Fibroblast of lung (primary cell): Measurements from ENCODE around the gene SNIP1. TPM values are rescaled to one million over a fixed set of nuclear protein-coding genes. Genes with fewer than 3 reads are reported as not detected.
A peak's percentile ranks its signal among the peaks of the same experiment; 100 is the strongest.
"Not testable (repeated sequence)": the region's sequence is repeated elsewhere in the genome, so short reads cannot be mapped to it uniquely, and the experiment has no call there.

Source experiments
- DNase-seq, 2 donors: peaks; one replicate each; pipeline versions ENCODE4 v3.0.0 to v3.0.0-alpha.2; 2010; ENCODE audit warnings: low read depth in 2 of 2
- H2AFZ ChIP-seq: 2 replicates; pipeline ENCODE4 v1.5.1; 2012; ENCODE audit warnings: low read length, control low read depth, inconsistent platforms
- H3K27ac ChIP-seq: 2 replicates; pipeline ENCODE4 v1.5.1; 2011; ENCODE audit warnings: low read length, control low read depth; ENCODE audit not compliant: insufficient read depth
- H3K27me3 ChIP-seq: 2 replicates; pipeline ENCODE4 v1.5.1; 2011; ENCODE audit warnings: mild to moderate bottlenecking, low read length; ENCODE audit not compliant: control insufficient read depth, insufficient read depth
- H3K36me3 ChIP-seq: 2 replicates; pipeline ENCODE4 v1.5.1; 2011; ENCODE audit warnings: low read length; ENCODE audit not compliant: control insufficient read depth, insufficient read depth
- H3K4me1 ChIP-seq: 2 replicates; pipeline ENCODE4 v1.5.1; 2011; ENCODE audit warnings: low read length; ENCODE audit not compliant: control insufficient read depth, insufficient read depth; ENCODE audit errors: extremely low read depth
- H3K4me2 ChIP-seq: 2 replicates; pipeline ENCODE4 v1.5.1; 2011; ENCODE audit warnings: low read length, control low read depth; ENCODE audit not compliant: insufficient read depth; ENCODE audit errors: extremely low read depth
- H3K4me3 ChIP-seq, 4 experiments: fragments of 200-600 bp in 1 of 4; sonication (generic) in 1 of 4; replicated peaks in 1 of 4; 2 replicates each; pipeline ENCODE4 v1.5.1; 2011 to 2016; ENCODE audit warnings: low read length in 4 of 4, low read depth in 3 of 4, mild to moderate bottlenecking in 3 of 4, control low read depth in 2 of 4, inconsistent platforms in 1 of 4, mixed read lengths in 1 of 4; ENCODE audit not compliant: insufficient read depth in 1 of 4; ENCODE audit errors: control extremely low read depth in 1 of 4
- H3K79me2 ChIP-seq: 2 replicates; pipeline ENCODE4 v1.5.1; 2012; ENCODE audit warnings: mild to moderate bottlenecking, low read length, inconsistent platforms; ENCODE audit not compliant: control insufficient read depth, insufficient read depth
- H3K9ac ChIP-seq: 2 replicates; pipeline ENCODE4 v1.5.1; 2011; ENCODE audit warnings: mild to moderate bottlenecking, low read length, control low read depth; ENCODE audit not compliant: insufficient read depth
- H3K9me3 ChIP-seq: 2 replicates; pipeline ENCODE4 v1.5.1; 2012; ENCODE audit warnings: low read depth, low read length; ENCODE audit not compliant: control insufficient read depth, insufficient read depth
- H4K20me1 ChIP-seq: 2 replicates; pipeline ENCODE4 v1.5.1; 2011; ENCODE audit warnings: low read length; ENCODE audit not compliant: control insufficient read depth, insufficient read depth; ENCODE audit errors: extremely low read depth
- CTCF ChIP-seq, 2 donors: IDR thresholded peaks in 1 of 2; conservative IDR thresholded peaks in 1 of 2; 1 replicate in 1 of 2; 2 replicates in 1 of 2; pipeline ENCODE4 v1.5.1; 2011 to 2012; ENCODE audit warnings: low read length in 2 of 2, control low read depth in 1 of 2, inconsistent platforms in 1 of 2, low read depth in 1 of 2, mild to moderate bottlenecking in 1 of 2
- EZH2 ChIP-seq: IDR thresholded peaks from 2 replicates; pipeline ENCODE4 v1.5.1; 2012; ENCODE audit warnings: low read length, control low read depth, mild to moderate bottlenecking; ENCODE audit errors: missing control alignments
- polyA plus RNA-seq, 2 donors: library from polyadenylated mRNA; depleted of rRNA in 1 of 2; stranded (reverse) in 1 of 2; unstranded in 1 of 2; fragments of >200 nt; gene quantifications; 2 replicates each; pipeline ENCODE4 v1.2.1, GENCODE V29; 2011 to 2012; ENCODE audit warnings: missing spikeins in 1 of 2
- total RNA-seq: library from RNA; depleted of rRNA; stranded (reverse); fragments of >200 nt; gene quantifications from 2 replicates; pipeline ENCODE4 v1.2.1, GENCODE V29; 2014

Gene SNIP1
- total and polyA plus RNA-seq, 2 donors (not counting 1 experiment from before 2014, with no cell fraction given), result 8.2 to 10.9 TPM

- DNase-seq, result peak; percentile 94 to 95
- H3K4me3 ChIP-seq, result peak within 1 kb of the TSS; percentile 96 to 100 (median 100)
- peak within 1 kb of the TSS; percentile 96 for H3K4me2 ChIP-seq
- peaks cover 39% of the 10 kb centered on the region for H3K79me2 ChIP-seq
- H2AFZ ChIP-seq, result peak within 1 kb of the TSS; percentile 99
- no peaks in the 10 kb centered on the region for H3K9me3 ChIP-seq
- no peaks in the 10 kb centered on the region for H3K27me3 ChIP-seq
- H3K36me3 ChIP-seq, result peaks cover 6% of the 10 kb centered on the region
- no peak for TF ChIP-seq CTCF (conservative IDR thresholded peaks at IDR 0.05 in 1 of 2, IDR thresholded peaks at IDR 0.05 in 1 of 2; ENCODE audit: low read depth in 1 of 2, low read length in 2 of 2)
- TF ChIP-seq EZH2, result no peak
- H3K4me1 ChIP-seq, result peaks cover 2% of the 10 kb centered on the region
- no peaks in the 10 kb centered on the region for H4K20me1 ChIP-seq
- H3K27ac ChIP-seq, result peak within 1 kb of the TSS; percentile 99
- peak within 1 kb of the TSS; percentile 96 for H3K9ac ChIP-seq
These were observed 41.5 kb upstream of the SNIP1 start, which contains the start of gene GNL2 for GRCh38 chr1:37595440-37596181. GNL2 (minus strand) TSS chr1:37595937; CDS start chr1:37595822, 115 bp downstream.

GRCh38 chr1:37593726-37594125, 39.6 kb upstream of the SNIP1 start:
- TF ChIP-seq EZH2 (no peak), CTCF (conservative IDR thresholded peaks at IDR 0.05 in 1 of 2, IDR thresholded peaks at IDR 0.05 in 1 of 2; ENCODE audit: low read depth in 1 of 2, low read length in 2 of 2) (no peak)

GRCh38 chr1:37588939-37589338, 34.8 kb upstream of the SNIP1 start:
- Histone ChIP-seq H3K4me3 (no peak overlapping the region), H3K4me1 (no peaks in the 10 kb centered on the region), H3K36me3 (peaks cover 12% of the 10 kb centered on the region), H3K27me3 (no peaks in the 10 kb centered on the region), H3K4me2 (no peak overlapping the region), H3K9me3 (no peaks in the 10 kb centered on the region), H2AFZ (no peak overlapping the region), H3K9ac (no peak overlapping the region), H4K20me1 (no peaks in the 10 kb centered on the region), H3K27ac (no peak overlapping the region), H3K79me2 (peaks cover 24% of the 10 kb centered on the region)
- no peak for TF ChIP-seq EZH2
- TF ChIP-seq CTCF (conservative IDR thresholded peaks at IDR 0.05 in 1 of 2, IDR thresholded peaks at IDR 0.05 in 1 of 2; ENCODE audit: low read depth in 1 of 2, low read length in 2 of 2), result no peak
- DNase-seq, result no peak

More at GRCh38 chr1:37593726-37594125, 39.6 kb upstream of the SNIP1 start:
- H4K20me1 ChIP-seq, result no peaks in the 10 kb centered on the region
- no peaks in the 10 kb centered on the region for H3K9me3 ChIP-seq
- no peak overlapping the region for H3K27ac ChIP-seq
- H3K4me1 ChIP-seq, result peaks cover 2% of the 10 kb centered on the region
- H3K4me2 ChIP-seq, result peak overlapping the region; percentile 94
- H3K79me2 ChIP-seq, result peaks cover 39% of the 10 kb centered on the region
- no peak overlapping the region for H3K9ac ChIP-seq
- H2AFZ ChIP-seq, result no peak overlapping the region
- no peaks in the 10 kb centered on the region for H3K27me3 ChIP-seq
- H3K36me3 ChIP-seq, result peaks cover 6% of the 10 kb centered on the region
- H3K4me3 ChIP-seq, result peak overlapping the region in 1 of 4 experiments; percentile 100
- no peak for DNase-seq

GRCh38 chr1:37584544-37584943, 30.5 kb upstream of the SNIP1 start:
- not testable (repeated sequence) for H3K27me3 ChIP-seq, H2AFZ ChIP-seq, H3K79me2 ChIP-seq, H3K4me1 ChIP-seq, DNase-seq, H3K9me3 ChIP-seq, H3K27ac ChIP-seq, H3K4me2 ChIP-seq, H3K9ac ChIP-seq, H4K20me1 ChIP-seq, H3K4me3 ChIP-seq
- H3K36me3 ChIP-seq, result peaks cover 11% of the 10 kb centered on the region
